ENCODE results near the gene COQ2. TPM values are rescaled to one million over a fixed set of nuclear protein-coding genes. Genes with fewer than 3 reads are reported as not detected.

COQ2 gene, protein sequence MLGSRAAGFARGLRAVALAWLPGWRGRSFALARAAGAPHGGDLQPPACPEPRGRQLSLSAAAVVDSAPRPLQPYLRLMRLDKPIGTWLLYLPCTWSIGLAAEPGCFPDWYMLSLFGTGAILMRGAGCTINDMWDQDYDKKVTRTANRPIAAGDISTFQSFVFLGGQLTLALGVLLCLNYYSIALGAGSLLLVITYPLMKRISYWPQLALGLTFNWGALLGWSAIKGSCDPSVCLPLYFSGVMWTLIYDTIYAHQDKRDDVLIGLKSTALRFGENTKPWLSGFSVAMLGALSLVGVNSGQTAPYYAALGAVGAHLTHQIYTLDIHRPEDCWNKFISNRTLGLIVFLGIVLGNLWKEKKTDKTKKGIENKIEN
- 18.5 to 22.6 TPM (median 21.7 TPM) in 5 replicates for total RNA-seq (2022; extraction: Qiagen RNA extraction)

DNA sequence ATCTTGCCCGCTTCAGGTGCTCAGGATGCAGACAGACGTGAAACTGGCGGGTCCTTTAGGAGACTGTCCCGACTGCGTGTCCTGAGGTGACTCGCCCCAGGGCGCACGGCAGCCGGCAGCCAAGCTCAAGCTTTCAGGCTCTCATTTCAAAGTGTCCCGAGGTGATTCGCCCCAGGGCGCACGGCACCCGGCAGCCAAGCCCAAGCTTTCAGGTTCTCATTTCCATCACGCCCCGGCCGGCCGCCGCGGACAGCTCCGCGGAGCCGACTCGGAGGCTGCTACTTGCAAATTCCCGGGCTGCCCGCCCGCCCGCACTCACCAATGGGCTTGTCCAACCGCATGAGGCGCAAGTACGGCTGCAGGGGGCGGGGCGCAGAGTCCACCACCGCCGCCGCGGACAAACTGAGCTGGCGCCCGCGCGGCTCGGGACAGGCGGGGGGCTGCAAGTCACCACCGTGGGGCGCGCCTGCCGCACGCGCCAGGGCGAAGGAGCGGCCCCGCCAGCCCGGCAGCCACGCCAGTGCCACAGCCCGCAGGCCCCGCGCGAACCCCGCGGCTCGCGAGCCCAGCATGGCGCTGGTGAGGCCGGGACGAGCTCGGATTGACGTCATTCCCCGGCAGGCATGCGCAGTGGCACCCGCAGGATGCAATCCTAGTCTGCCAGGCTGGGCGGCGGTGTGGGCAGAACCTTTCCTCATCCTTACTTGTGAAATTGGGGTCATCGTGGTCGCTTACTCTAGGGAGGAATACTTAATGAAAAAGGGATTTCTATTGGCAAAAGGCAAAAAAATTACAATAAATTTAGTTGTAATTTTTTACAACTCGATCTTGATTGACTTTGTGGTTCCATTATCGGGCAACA, at the start of gene COQ2:
Gene COQ2 (minus strand): TSS at position 606 of the 862 bp plus-strand sequence. CDS start 34 bp downstream, at position 572.

Other genes with a start within 250 kb of the COQ2 start
- gene COPS4, start 249.6 kb downstream of the COQ2 start, total RNA-seq (2022; extraction: Qiagen RNA extraction), result 23.2 to 35.9 TPM (median 24.7 TPM) in 5 replicates
- gene PLAC8, start 170.1 kb downstream of the COQ2 start, total RNA-seq (2022; extraction: Qiagen RNA extraction), result 0.74 to 1.2 TPM (median 0.96 TPM) in 5 replicates
- 1.2 to 1.7 TPM (median 1.4 TPM) in 5 replicates for gene HPSE, start 50.0 kb upstream of the COQ2 start, total RNA-seq (2022; extraction: Qiagen RNA extraction)
- 3.2 to 5.6 TPM (median 5.1 TPM) in 5 replicates for gene HELQ, start 171.0 kb upstream of the COQ2 start, total RNA-seq (2022; extraction: Qiagen RNA extraction)
- gene MRPS18C, start 171.3 kb upstream of the COQ2 start, total RNA-seq (2022; extraction: Qiagen RNA extraction), result 42.4 to 71.1 TPM (median 47.4 TPM) in 5 replicates
- gene ABRAXAS1, start 200.3 kb upstream of the COQ2 start, total RNA-seq (2022; extraction: Qiagen RNA extraction), result 5.4 to 7.3 TPM (median 6.9 TPM) in 5 replicates

Data from A549 treated with dexamethasone at 1 μM for 4 hours (cell line).